Measurements from ENCODE around the gene FGFBP1. TPM values are rescaled to one million over a fixed set of nuclear protein-coding genes. Genes with fewer than 3 reads are reported as not detected.

Gene FGFBP1
- total and polyA plus RNA-seq, 2 donors (not counting 1 experiment from before 2014, with no cell fraction given): not detected

- Mint-ChIP-seq H3K4me3 (no peak overlapping the region), H3K4me1 (peaks cover 4% of the 10 kb centered on the region), H3K27me3 (no peaks in the 10 kb centered on the region), H3K9me3 (ENCODE audit: insufficient read depth) (no peaks in the 10 kb centered on the region), H3K27ac (no peak overlapping the region)
- intact Hi-C loops (cut with micrococcal nuclease): no loop called here
- CTCF ChIA-PET: interaction anchor here (0.8 to 0.9 kb wide), 3 partner anchors 69 to 192 kb away, joined by 3 read pairs; no protein-coding TSS in a partner anchor
- WGBS (ENCODE audit: insufficient coverage): 98% methylated on average over 7 of the region's 9 CpGs
- Histone ChIP-seq H3K79me2 (ENCODE audit: control insufficient read depth, insufficient read depth, low read length) (no peaks in the 10 kb centered on the region), H3K4me3 (ENCODE audit: control extremely low read depth in 1 of 5, extremely low read depth in 1 of 5, insufficient read depth in 1 of 5, low read depth in 2 of 5, low read length in 4 of 5) (no peak overlapping the region), H3K9me3 (ENCODE audit: control extremely low read depth in 1 of 3, control insufficient read depth in 2 of 3, insufficient read depth in 1 of 3, low read length in 2 of 3) (peaks cover 0 to 7% (median 0%) of the 10 kb centered on the region in 3 donors), H3K4me2 (replicated peaks; ENCODE audit: low read depth, low read length, poor library complexity, severe bottlenecking) (no peak overlapping the region), H3K9ac (ENCODE audit: low read length) (no peak overlapping the region), H4K20me1 (ENCODE audit: control insufficient read depth, insufficient read depth, low read length, poor library complexity, severe bottlenecking) (no peaks in the 10 kb centered on the region), H3K4me1 (ENCODE audit: control insufficient read depth in 2 of 2, insufficient read depth in 2 of 2, low read length in 2 of 2) (no peaks in the 10 kb centered on the region), H3K27ac (ENCODE audit: low read length in 2 of 2) (no peak overlapping the region), H2AFZ (ENCODE audit: insufficient read depth, low read depth, low read length, poor library complexity, severe bottlenecking) (no peak overlapping the region), H3K27me3 (replicated peaks in 1 of 4; ENCODE audit: control extremely low read depth in 1 of 4, control insufficient read depth in 3 of 4, insufficient read depth in 4 of 4, low read length in 3 of 4) (no peaks in the 10 kb centered on the region), H3K36me3 (replicated peaks in 1 of 2; ENCODE audit: control extremely low read depth in 1 of 2, control insufficient read depth in 1 of 2, extremely low read depth in 1 of 2, insufficient read depth in 2 of 2, low read length in 1 of 2) (no peaks in the 10 kb centered on the region)
- ATAC-seq (ENCODE audit: low read depth): no peak
- TF ChIP-seq, protein P1, sequence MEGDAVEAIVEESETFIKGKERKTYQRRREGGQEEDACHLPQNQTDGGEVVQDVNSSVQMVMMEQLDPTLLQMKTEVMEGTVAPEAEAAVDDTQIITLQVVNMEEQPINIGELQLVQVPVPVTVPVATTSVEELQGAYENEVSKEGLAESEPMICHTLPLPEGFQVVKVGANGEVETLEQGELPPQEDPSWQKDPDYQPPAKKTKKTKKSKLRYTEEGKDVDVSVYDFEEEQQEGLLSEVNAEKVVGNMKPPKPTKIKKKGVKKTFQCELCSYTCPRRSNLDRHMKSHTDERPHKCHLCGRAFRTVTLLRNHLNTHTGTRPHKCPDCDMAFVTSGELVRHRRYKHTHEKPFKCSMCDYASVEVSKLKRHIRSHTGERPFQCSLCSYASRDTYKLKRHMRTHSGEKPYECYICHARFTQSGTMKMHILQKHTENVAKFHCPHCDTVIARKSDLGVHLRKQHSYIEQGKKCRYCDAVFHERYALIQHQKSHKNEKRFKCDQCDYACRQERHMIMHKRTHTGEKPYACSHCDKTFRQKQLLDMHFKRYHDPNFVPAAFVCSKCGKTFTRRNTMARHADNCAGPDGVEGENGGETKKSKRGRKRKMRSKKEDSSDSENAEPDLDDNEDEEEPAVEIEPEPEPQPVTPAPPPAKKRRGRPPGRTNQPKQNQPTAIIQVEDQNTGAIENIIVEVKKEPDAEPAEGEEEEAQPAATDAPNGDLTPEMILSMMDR (IDR thresholded peaks at IDR 0.05): no peak
- TF ChIP-seq EZH2 (IDR thresholded peaks at IDR 0.05; ENCODE audit: borderline replicate concordance, insufficient read depth, low read depth, low read length, poor library complexity, severe bottlenecking): no peak
- POLR2A ChIA-PET: no interaction called here
- no peak for DNase-seq
Observed at GRCh38 chr4:15948826-15949225, 10.3 kb upstream of the FGFBP1 start.

DNA sequence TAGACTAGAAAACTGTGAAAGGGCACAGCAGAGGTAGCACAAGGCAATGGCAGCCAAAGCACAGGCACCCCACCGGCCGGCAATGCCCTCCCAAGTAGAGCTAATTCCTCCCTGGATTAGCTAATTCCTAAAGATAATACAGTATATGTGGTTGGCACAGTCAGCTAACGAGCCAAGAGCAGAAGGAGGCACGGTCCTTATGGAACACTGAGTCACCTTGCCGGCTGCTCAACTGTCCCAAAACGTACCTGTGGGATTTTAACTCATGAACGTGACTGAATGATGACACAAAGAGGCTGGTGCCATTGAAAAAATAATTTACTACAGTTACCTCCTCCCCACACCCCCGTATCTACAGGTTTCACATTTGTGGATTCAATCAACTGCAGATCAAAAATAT, 9.1 kb upstream of the FGFBP1 start:
- intact Hi-C loops (cut with micrococcal nuclease): no loop called here
- DNase-seq (no peak), ATAC-seq (ENCODE audit: low read depth) (no peak)
- H4K20me1 ChIP-seq (ENCODE audit: control insufficient read depth, insufficient read depth, low read length, poor library complexity, severe bottlenecking): no peaks in the 10 kb centered on the region
- no peaks in the 10 kb centered on the region for H3K4me1 Mint-ChIP-seq
- no peak overlapping the region for H3K9ac ChIP-seq (ENCODE audit: low read length)
- no peaks in the 10 kb centered on the region for H3K27me3 ChIP-seq (replicated peaks in 1 of 4; ENCODE audit: control extremely low read depth in 1 of 4, control insufficient read depth in 3 of 4, insufficient read depth in 4 of 4, low read length in 3 of 4)
- no peaks in the 10 kb centered on the region for H3K27me3 Mint-ChIP-seq
- H3K4me2 ChIP-seq (replicated peaks; ENCODE audit: low read depth, low read length, poor library complexity, severe bottlenecking): no peak overlapping the region
- CTCF ChIA-PET: no interaction called here
- H3K9me3 ChIP-seq (ENCODE audit: control extremely low read depth in 1 of 3, control insufficient read depth in 2 of 3, insufficient read depth in 1 of 3, low read length in 2 of 3): no peaks in the 10 kb centered on the region
- no peak overlapping the region for H2AFZ ChIP-seq (ENCODE audit: insufficient read depth, low read depth, low read length, poor library complexity, severe bottlenecking)
- H3K79me2 ChIP-seq (ENCODE audit: control insufficient read depth, insufficient read depth, low read length): no peaks in the 10 kb centered on the region
- H3K27ac Mint-ChIP-seq: no peak overlapping the region
- H3K9me3 Mint-ChIP-seq (ENCODE audit: insufficient read depth): no peaks in the 10 kb centered on the region
- no peaks in the 10 kb centered on the region for H3K4me1 ChIP-seq (ENCODE audit: control insufficient read depth in 2 of 2, insufficient read depth in 2 of 2, low read length in 2 of 2)
- H3K4me3 Mint-ChIP-seq: no peak overlapping the region
- H3K36me3 ChIP-seq (replicated peaks in 1 of 2; ENCODE audit: control extremely low read depth in 1 of 2, control insufficient read depth in 1 of 2, extremely low read depth in 1 of 2, insufficient read depth in 2 of 2, low read length in 1 of 2): no peaks in the 10 kb centered on the region
- no peak overlapping the region for H3K4me3 ChIP-seq (ENCODE audit: control extremely low read depth in 1 of 5, extremely low read depth in 1 of 5, insufficient read depth in 1 of 5, low read depth in 2 of 5, low read length in 4 of 5)
- TF ChIP-seq, protein P1 (IDR thresholded peaks at IDR 0.05): no peak
- 100% methylated on average over 3 of the region's 8 CpGs for WGBS (ENCODE audit: insufficient coverage)
- POLR2A ChIA-PET: no interaction called here
- no peak overlapping the region for H3K27ac ChIP-seq (ENCODE audit: low read length in 2 of 2)
